H1 (cell line): Measurements from ENCODE around the gene B9D1. TPM values are rescaled to one million over a fixed set of nuclear protein-coding genes. Genes with fewer than 3 reads are reported as not detected.
A peak's percentile ranks its signal among the peaks of the same experiment; 100 is the strongest.

Experiments
- CTCF ChIA-PET: fragments of 300-600 bp; sonication (Branson Sonifier 250); formaldehyde crosslinking; loops from one replicate; lab custom pipeline; 2021; ENCODE audit not compliant: partially characterized antibody; lab: Charles Lee
- POLR2A ChIA-PET: fragments of 300-600 bp; sonication (Branson Sonifier 250); formaldehyde crosslinking; loops from one replicate; lab custom pipeline; 2021; ENCODE audit warnings: inconsistent platforms; ENCODE audit not compliant: partially characterized antibody; lab: Charles Lee
- DNase-seq, 2 experiments: peaks; one replicate each; pipeline versions ENCODE4 v3.0.0 to v3.0.0-alpha.2; 2010 to 2022; ENCODE audit warnings: low spot score in 2 of 2, low read depth in 1 of 2, mixed read lengths in 1 of 2
- FAIRE-seq: peaks from 2 replicates; lab custom pipeline; 2011; peaks lifted over from hg19 to GRCh38; lab: Jason Lieb, UNC
- H2AFZ ChIP-seq: 2 replicates; pipeline ENCODE4 v1.8.1; 2012; ENCODE audit warnings: low read length, inconsistent platforms
- H2AK5ac ChIP-seq: 2 replicates; pipeline ENCODE4 v1.6.1; 2013; ENCODE audit warnings: low read depth, low read length
- H2BK120ac ChIP-seq: replicated peaks from 2 replicates; pipeline ENCODE3; 2013; ENCODE audit warnings: low read depth, low read length, inconsistent platforms
- H2BK12ac ChIP-seq: 2 replicates; pipeline ENCODE4 v1.6.1; 2013; ENCODE audit warnings: low read depth, low read length
- H2BK15ac ChIP-seq: 2 replicates; pipeline ENCODE4 v1.6.1; 2013; ENCODE audit warnings: low read length
- H2BK20ac ChIP-seq: 2 replicates; pipeline ENCODE4 v1.6.1; 2013; ENCODE audit warnings: low read length
- H2BK5ac ChIP-seq: 2 replicates; pipeline ENCODE4 v1.6.1; 2013; ENCODE audit warnings: low read depth, low read length
- H3K14ac ChIP-seq: 2 replicates; pipeline ENCODE4 v1.6.1; 2013; ENCODE audit warnings: inconsistent platforms; ENCODE audit not compliant: insufficient read length
- H3K18ac ChIP-seq: 2 replicates; pipeline ENCODE4 v1.6.1; 2013; ENCODE audit warnings: low read length; ENCODE audit errors: extremely low read depth
- H3K23ac ChIP-seq: 2 replicates; pipeline ENCODE4 v1.6.1; 2013; ENCODE audit warnings: inconsistent platforms; ENCODE audit not compliant: insufficient read length
- H3K23me2 ChIP-seq: 2 replicates; pipeline ENCODE4 v1.6.1; 2013; ENCODE audit warnings: low read depth, low read length
- H3K27ac ChIP-seq: 2 replicates; pipeline ENCODE4 v1.6.1; 2011; ENCODE audit warnings: low read depth, low read length, inconsistent platforms
- H3K27me3 ChIP-seq, 4 experiments: replicated peaks in 1 of 4; 1 replicate in 1 of 4; 2 replicates in 3 of 4; pipeline versions ENCODE4 v1.6.1 to v1.8.1; 2011 to 2013; ENCODE audit warnings: low read length in 3 of 4, mild to moderate bottlenecking in 3 of 4, inconsistent platforms in 2 of 4, mixed read lengths in 2 of 4, moderate library complexity in 1 of 4; ENCODE audit not compliant: control insufficient read depth in 3 of 4, insufficient read depth in 3 of 4; ENCODE audit errors: extremely low read depth in 1 of 4
- H3K36me3 ChIP-seq, 4 experiments: 2 replicates each; pipeline versions ENCODE4 v1.6.1 to v1.8.1; 2011 to 2013; ENCODE audit warnings: mild to moderate bottlenecking in 4 of 4, low read length in 3 of 4, moderate library complexity in 2 of 4, control low read depth in 1 of 4, inconsistent platforms in 1 of 4; ENCODE audit not compliant: insufficient read depth in 4 of 4, control insufficient read depth in 2 of 4
- H3K4ac ChIP-seq: replicated peaks from 2 replicates; pipeline ENCODE3; 2013; ENCODE audit warnings: low read length, low read depth, mixed read lengths, inconsistent platforms; ENCODE audit not compliant: insufficient read length
- H3K4me1 ChIP-seq, 4 experiments: replicated peaks in 1 of 4; 1 replicate in 1 of 4; 2 replicates in 3 of 4; pipeline versions ENCODE4 v1.6.1 to v1.8.1; 2011 to 2013; ENCODE audit warnings: low read length in 3 of 4, inconsistent platforms in 2 of 4, mixed read lengths in 1 of 4; ENCODE audit not compliant: insufficient read depth in 4 of 4, control insufficient read depth in 3 of 4
- H3K4me2 ChIP-seq, 2 experiments: 2 replicates each; pipeline versions ENCODE4 v1.6.1 to v1.8.1; 2011 to 2013; ENCODE audit warnings: low read depth in 2 of 2, low read length in 2 of 2, control low read depth in 1 of 2, inconsistent platforms in 1 of 2, mild to moderate bottlenecking in 1 of 2; ENCODE audit not compliant: insufficient read depth in 1 of 2
- H3K4me3 ChIP-seq, 4 experiments: fragments of 200-600, 300-600 bp in 1 of 4; sonication (generic), shearing (Covaris generic), sonication (Bioruptor Twin) in 1 of 4; 2 replicates each; pipeline versions ENCODE4 v1.5.1 to v1.8.1; 2011 to 2016; ENCODE audit warnings: low read length in 4 of 4, low read depth in 3 of 4, control low read depth in 2 of 4, inconsistent platforms in 2 of 4, mild to moderate bottlenecking in 2 of 4, mixed read lengths in 1 of 4, moderate library complexity in 1 of 4; ENCODE audit not compliant: insufficient read depth in 2 of 4; ENCODE audit errors: extremely low read depth in 1 of 4
- H3K56ac ChIP-seq: replicated peaks from 2 replicates; pipeline ENCODE3; 2013; ENCODE audit warnings: low read depth, mild to moderate bottlenecking, mixed read lengths, low read length, inconsistent platforms; ENCODE audit not compliant: insufficient read length
- H3K79me1 ChIP-seq: 2 replicates; pipeline ENCODE4 v1.6.1; 2013; ENCODE audit warnings: low read depth, low read length, control low read depth
- H3K79me2 ChIP-seq, 2 experiments: 2 replicates each; pipeline versions ENCODE4 v1.6.1 to v1.8.1; 2012 to 2013; ENCODE audit warnings: low read length in 2 of 2, mild to moderate bottlenecking in 2 of 2, inconsistent platforms in 1 of 2; ENCODE audit not compliant: insufficient read depth in 2 of 2, control insufficient read depth in 1 of 2
- H3K9ac ChIP-seq, 4 experiments: replicated peaks in 1 of 4; 1 replicate in 1 of 4; 2 replicates in 3 of 4; pipeline versions ENCODE4 v1.6.1 to v1.8.1; 2011 to 2013; ENCODE audit warnings: low read depth in 3 of 4, low read length in 3 of 4, control low read depth in 2 of 4, mild to moderate bottlenecking in 2 of 4, moderate library complexity in 2 of 4, inconsistent platforms in 1 of 4; ENCODE audit errors: extremely low read depth in 1 of 4
- H3K9me3 ChIP-seq, 2 experiments: 2 replicates each; pipeline versions ENCODE4 v1.6.1 to v1.8.1; 2012 to 2013; ENCODE audit warnings: mild to moderate bottlenecking in 2 of 2, moderate library complexity in 2 of 2, control low read depth in 1 of 2, inconsistent platforms in 1 of 2, low read depth in 1 of 2, low read length in 1 of 2, mixed read lengths in 1 of 2; ENCODE audit not compliant: insufficient read depth in 2 of 2
- H4K20me1 ChIP-seq, 2 experiments: replicated peaks in 1 of 2; 2 replicates each; pipeline versions ENCODE3 to v1.8.1; 2011 to 2013; ENCODE audit warnings: inconsistent platforms in 2 of 2, low read length in 2 of 2, mild to moderate bottlenecking in 1 of 2; ENCODE audit not compliant: insufficient read depth in 2 of 2, control insufficient read depth in 1 of 2
- H4K5ac ChIP-seq: 2 replicates; pipeline ENCODE4 v1.6.1; 2013; ENCODE audit warnings: low read length, low read depth, mixed read lengths, inconsistent platforms; ENCODE audit not compliant: insufficient read length
- H4K8ac ChIP-seq: 2 replicates; pipeline ENCODE4 v1.8.0; 2013; ENCODE audit warnings: mild to moderate bottlenecking, moderate library complexity, low read length, inconsistent platforms; ENCODE audit not compliant: insufficient read depth; ENCODE audit errors: extremely low read depth
- H4K91ac ChIP-seq: replicated peaks from 2 replicates; pipeline ENCODE3; 2013; ENCODE audit warnings: low read length, mixed read lengths, inconsistent platforms; ENCODE audit not compliant: insufficient read length
- ATF2 ChIP-seq: IDR thresholded peaks from 2 replicates; pipeline ENCODE4 v1.6.1; 2012; ENCODE audit warnings: low read length, inconsistent platforms
- E2F6 ChIP-seq: IDR thresholded peaks from 2 replicates; pipeline ENCODE4 v1.6.1; 2012; ENCODE audit warnings: inconsistent platforms
- GABPA ChIP-seq: IDR thresholded peaks from 2 replicates; pipeline ENCODE4 v1.6.1; 2011; ENCODE audit warnings: mild to moderate bottlenecking, low read length, moderate library complexity, borderline replicate concordance; ENCODE audit not compliant: insufficient read depth
- MAX ChIP-seq: IDR thresholded peaks from 2 replicates; pipeline ENCODE4 v1.6.1; 2012; ENCODE audit warnings: inconsistent platforms
- RAD21 ChIP-seq, 2 experiments: IDR thresholded peaks in 1 of 2; conservative IDR thresholded peaks in 1 of 2; 2 replicates each; pipeline ENCODE4 v1.6.1; 2011; ENCODE audit warnings: low read depth in 2 of 2, low read length in 2 of 2, improper control_type of control experiment in 1 of 2, inconsistent platforms in 1 of 2, mild to moderate bottlenecking in 1 of 2, moderate library complexity in 1 of 2
- TEAD4 ChIP-seq: IDR thresholded peaks from 2 replicates; pipeline ENCODE4 v1.6.1; 2012; ENCODE audit warnings: low read depth, low read length, inconsistent platforms, mixed read lengths
- YY1 ChIP-seq: IDR thresholded peaks from 2 replicates; pipeline ENCODE4 v1.6.1; 2011; ENCODE audit warnings: low read depth, mild to moderate bottlenecking, low read length
- WGBS, 2 experiments: shearing (Covaris generic) in 1 of 2; methylation state at CpG; one replicate each; pipeline versions ENCODE4 v1.1.6 to v1.1.7; 2013 to 2015; ENCODE audit warnings: low lambda C conversion rate in 2 of 2, mixed read lengths in 2 of 2, inconsistent platforms in 1 of 2, low coverage in 1 of 2, missing lambda C conversion rate in 1 of 2; ENCODE audit not compliant: insufficient replicate concordance in 2 of 2, insufficient coverage in 1 of 2, insufficient read length in 1 of 2; ENCODE audit errors: extremely low coverage in 1 of 2, missing lambda C conversion rate in 1 of 2; 5-methylcytosine and 5-hydroxymethylcytosine counted together
- polyA plus RNA-seq, 7 experiments: library from polyadenylated mRNA; depleted of rRNA in 3 of 7; stranded (reverse) in 5 of 7; unstranded in 2 of 7; fragments of >200 nt in 5 of 7; fragments of 200-250 nt in 2 of 7; gene quantifications; 1 replicate in 5 of 7; 2 replicates in 1 of 7; 4 replicates in 1 of 7; pipeline versions ENCODE4 v1.2.1 to v1.2.3, GENCODE V29; 2011 to 2013; ENCODE audit warnings: missing spikeins in 2 of 7, mixed read lengths in 2 of 7
- total RNA-seq: library from RNA; stranded (reverse); fragmentation: NEBNext Ultra II Directional; extraction: Animal tissue kit (Norgen Biotek cat#: 25700); gene quantifications from 2 replicates; pipeline ENCODE4 v1.2.1, GENCODE V29; 2021

Gene B9D1
- total and polyA plus RNA-seq, 2 of the 8 experiments (the other 6 are each of a cell fraction or from before 2014, with no cell fraction given) = 24.6 to 65.7 TPM

- Histone ChIP-seq H4K20me1 (no peaks in the 10 kb centered on the region), H3K9ac (no peak within 1 kb of the TSS), H3K23ac (no peak within 1 kb of the TSS), H3K36me3 (no peaks in the 10 kb centered on the region), H2AFZ (no peak within 1 kb of the TSS), H4K8ac (peak within 1 kb of the TSS; percentile 23; the same call in 1 of the 2 replicates), H2BK5ac (peak within 1 kb of the TSS; percentile 49; the same call in 1 of the 2 replicates), H3K27ac (no peak within 1 kb of the TSS), H3K18ac (peak within 1 kb of the TSS; percentile 32), H3K27me3 (peaks cover 0 to 4% (median 0%) of the 10 kb centered on the region in 4 experiments; a peak in 1 of 7 replicates), H3K23me2 (0 out of 2 replicates have a peak, but pooled peaks cover 3% of the 10 kb centered on the region), H3K56ac (peak within 1 kb of the TSS; percentile 18), H2BK12ac (peak within 1 kb of the TSS; percentile 62; the same call in 1 of the 2 replicates), H3K79me2 (no peaks in the 10 kb centered on the region), H3K4ac (peak within 1 kb of the TSS; percentile 39), H4K5ac (no peak within 1 kb of the TSS), H2BK20ac (peak within 1 kb of the TSS; percentile 66; the same call in 1 of the 2 replicates), H2BK120ac (no peak within 1 kb of the TSS), H3K79me1 (no peaks in the 10 kb centered on the region), H2AK5ac (peak within 1 kb of the TSS; percentile 3; the same call in 1 of the 2 replicates), H3K4me1 (peaks cover 0 to 13% (median 6%) of the 10 kb centered on the region in 4 experiments; a peak in 4 of 7 replicates), H2BK15ac (peak within 1 kb of the TSS; percentile 55; the same call in 1 of the 2 replicates), H3K9me3 (no peaks in the 10 kb centered on the region), H3K4me3 (peak within 1 kb of the TSS in 1 of 4 experiments; percentile 46; a peak in 3 of 8 replicates), H3K4me2 (peak within 1 kb of the TSS; percentile 22 to 62; a peak in 3 of 4 replicates), H3K14ac (no peak within 1 kb of the TSS), H4K91ac (peak within 1 kb of the TSS; percentile 69)
- FAIRE-seq (no peak), DNase-seq (no peak)
- WGBS, 2 experiments = 54% methylated on average over 21 of the region's 23 CpGs; no CpG with 5 or more reads in 1 of the 2 experiments
- ChIA-PET CTCF (interaction anchor here (0.9 to 3.5 kb wide), 6 partner anchors 14 to 355 kb away, joined by 3 to 10 read pairs (median 4); partner anchors contain the start of gene B9D1), POLR2A (interaction anchor here (1.1 to 1.9 kb wide), 3 partner anchors 11 to 18 kb away, joined by 3 to 5 read pairs (median 3); no protein-coding TSS in a partner anchor)
- TF ChIP-seq YY1 (no peak), ATF2 (no peak), MAX (no peak), GABPA (no peak), TEAD4 (no peak), RAD21 (IDR thresholded peaks at IDR 0.05 in 1 of 2, conservative IDR thresholded peaks at IDR 0.05 in 1 of 2; ENCODE audit: low read depth in 2 of 2, low read length in 2 of 2) (peak; percentile 37 to 38; a peak in 2 of 4 replicates), E2F6 (no peak)
Observed at GRCh38 chr17:19410875-19411620, 48.5 kb upstream of the B9D1 start, which contains the start of gene RNF112. Gene RNF112, plus strand, starts transcription at chr17:19411232. Its CDS starts 177 bp downstream, at chr17:19411409.
